Inferior parietal cortex (tissue), 1 donor: Measurements from ENCODE around the gene TOMM40.
"Not testable (repeated sequence)": the region's sequence is repeated elsewhere in the genome, so short reads cannot be mapped to it uniquely, and the experiment has no call there.

Experiments used
- DNase-seq: peaks from one replicate; pipeline ENCODE4 v3.0.0-alpha.2; 2016; ENCODE audit errors: extremely low spot score

The TOMM40 gene

DNA sequence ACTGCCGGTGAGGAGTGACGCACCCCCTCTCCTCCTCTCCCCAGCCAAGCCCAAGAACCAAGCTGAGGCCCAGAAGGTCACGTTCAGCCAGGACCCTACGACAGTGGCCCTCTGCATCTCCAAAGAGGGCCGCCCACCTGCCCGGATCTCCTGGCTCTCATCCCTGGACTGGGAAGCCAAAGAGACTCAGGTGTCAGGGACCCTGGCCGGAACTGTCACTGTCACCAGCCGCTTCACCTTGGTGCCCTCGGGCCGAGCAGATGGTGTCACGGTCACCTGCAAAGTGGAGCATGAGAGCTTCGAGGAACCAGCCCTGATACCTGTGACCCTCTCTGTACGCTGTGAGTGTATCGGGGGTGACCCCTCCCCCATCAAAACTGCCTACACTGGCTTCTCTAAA is 19.2 kb upstream of the TOMM40 start:
- DNase-seq: no peak

DNA sequence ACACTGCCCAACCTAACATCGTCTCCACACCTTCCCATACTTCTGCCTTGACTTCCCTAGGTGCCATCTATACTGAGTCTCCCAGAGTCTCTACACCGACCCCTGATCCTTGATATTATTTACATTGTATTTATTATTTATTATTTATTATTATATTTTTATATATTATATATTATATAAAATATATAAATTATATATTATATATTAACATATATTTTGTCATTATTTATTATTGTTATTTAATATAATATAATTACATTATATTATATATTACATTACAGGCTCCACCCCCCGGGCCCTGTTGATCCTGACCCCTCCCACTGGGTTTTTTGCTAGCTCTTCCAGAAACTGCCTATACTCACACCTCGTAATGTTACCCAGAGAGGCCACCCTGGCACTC is 18.4 kb upstream of the TOMM40 start:
- no peak for DNase-seq

DNA sequence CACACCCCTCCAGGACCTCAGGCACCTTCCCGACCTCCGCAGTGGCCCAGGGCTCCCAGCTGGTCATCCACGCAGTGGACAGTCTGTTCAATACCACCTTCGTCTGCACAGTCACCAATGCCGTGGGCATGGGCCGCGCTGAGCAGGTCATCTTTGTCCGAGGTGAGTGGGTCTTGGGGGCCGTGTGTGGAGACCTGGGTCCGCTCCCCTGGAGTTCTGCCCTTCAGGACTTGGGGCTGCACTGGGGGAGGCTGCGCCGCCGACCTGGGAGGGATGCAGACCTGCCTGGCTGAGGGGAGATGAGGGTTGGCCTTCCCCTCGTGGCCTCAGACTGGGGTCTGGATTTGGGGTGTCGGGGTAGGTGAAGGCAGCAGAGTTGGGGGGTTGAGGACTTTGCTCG is 16.7 kb upstream of the TOMM40 start:
- DNase-seq: no peak

DNA sequence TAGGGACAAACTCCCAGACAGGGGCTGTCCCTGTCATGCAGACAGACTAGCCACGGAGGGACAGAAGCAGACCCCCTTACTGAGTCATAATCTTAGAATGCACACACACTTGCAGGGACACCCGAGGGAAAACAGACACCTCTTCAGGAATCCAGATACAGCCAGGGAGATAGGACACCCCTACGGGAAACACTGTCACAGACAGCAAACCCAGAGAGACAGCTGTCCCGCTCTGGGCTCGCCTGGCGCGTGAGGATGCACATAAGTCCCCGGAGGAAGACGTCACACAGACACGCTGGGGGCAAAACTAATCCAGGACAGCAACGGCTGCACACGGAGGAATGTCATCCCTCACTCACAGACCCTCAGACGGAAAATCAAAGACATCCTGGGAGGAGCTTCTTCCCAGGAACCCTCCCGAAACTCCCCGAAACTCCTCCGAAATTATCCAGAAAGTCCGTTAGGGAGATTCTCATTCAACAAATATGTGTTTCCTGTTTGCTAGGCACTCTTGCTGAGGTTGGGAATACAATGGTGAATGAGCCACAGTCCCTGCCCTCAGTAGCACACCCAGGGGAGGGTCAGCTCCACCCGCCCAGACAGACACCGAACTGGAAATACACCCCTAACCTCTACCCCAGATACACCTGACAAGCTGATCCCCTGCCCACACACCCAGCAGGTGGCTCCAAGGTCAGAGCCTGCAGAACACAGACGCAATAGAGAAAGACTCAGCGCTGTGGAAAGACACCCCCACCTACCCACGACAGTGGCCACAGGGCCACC is 15.2 kb upstream of the TOMM40 start:
- DNase-seq: no peak

DNA sequence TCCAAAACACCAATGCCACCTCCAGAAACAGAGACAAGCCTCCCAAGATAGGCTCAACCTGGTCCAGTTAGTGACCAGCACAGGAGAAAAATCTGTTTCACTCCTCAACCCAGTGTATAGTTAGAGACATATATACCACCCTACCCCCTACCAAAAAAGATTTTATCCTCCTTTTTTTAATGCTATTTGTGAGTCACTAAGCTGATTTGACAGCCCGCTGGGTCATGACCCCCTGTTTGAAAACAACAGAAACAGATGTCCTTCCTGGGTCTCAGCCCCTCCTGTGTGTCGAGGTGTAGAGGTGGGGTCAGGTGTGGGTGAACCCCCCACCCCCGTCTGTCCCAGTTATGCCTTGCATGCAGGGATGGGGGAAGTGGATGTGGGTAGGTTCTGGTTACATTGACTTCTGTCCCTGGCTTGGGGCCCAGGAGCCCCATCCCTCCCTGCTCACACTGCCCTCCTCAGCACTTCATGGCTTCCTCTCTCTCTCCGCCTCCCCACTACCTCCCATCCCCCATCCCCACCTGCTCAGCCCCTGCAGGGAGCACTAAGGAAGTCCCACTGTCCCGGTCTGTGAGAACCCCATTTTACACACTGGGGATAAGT is 14.0 kb upstream of the TOMM40 start:
- no peak for DNase-seq

DNA sequence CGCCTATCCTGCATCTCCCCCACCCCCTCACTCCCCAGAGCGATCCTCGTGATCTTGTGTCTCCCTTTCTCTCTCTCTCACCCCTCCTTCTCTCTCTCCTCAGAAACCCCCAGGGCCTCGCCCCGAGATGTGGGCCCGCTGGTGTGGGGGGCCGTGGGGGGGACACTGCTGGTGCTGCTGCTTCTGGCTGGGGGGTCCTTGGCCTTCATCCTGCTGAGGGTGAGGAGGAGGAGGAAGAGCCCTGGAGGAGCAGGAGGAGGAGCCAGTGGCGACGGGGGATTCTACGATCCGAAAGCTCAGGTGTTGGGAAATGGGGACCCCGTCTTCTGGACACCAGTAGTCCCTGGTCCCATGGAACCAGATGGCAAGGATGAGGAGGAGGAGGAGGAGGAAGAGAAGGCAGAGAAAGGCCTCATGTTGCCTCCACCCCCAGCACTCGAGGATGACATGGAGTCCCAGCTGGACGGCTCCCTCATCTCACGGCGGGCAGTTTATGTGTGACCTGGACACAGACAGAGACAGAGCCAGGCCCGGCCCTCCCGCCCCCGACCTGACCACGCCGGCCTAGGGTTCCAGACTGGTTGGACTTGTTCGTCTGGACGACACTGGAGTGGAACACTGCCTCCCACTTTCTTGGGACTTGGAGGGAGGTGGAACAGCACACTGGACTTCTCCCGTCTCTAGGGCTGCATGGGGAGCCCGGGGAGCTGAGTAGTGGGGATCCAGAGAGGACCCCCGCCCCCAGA is 12.8 kb upstream of the TOMM40 start:
- no peak for DNase-seq

DNA sequence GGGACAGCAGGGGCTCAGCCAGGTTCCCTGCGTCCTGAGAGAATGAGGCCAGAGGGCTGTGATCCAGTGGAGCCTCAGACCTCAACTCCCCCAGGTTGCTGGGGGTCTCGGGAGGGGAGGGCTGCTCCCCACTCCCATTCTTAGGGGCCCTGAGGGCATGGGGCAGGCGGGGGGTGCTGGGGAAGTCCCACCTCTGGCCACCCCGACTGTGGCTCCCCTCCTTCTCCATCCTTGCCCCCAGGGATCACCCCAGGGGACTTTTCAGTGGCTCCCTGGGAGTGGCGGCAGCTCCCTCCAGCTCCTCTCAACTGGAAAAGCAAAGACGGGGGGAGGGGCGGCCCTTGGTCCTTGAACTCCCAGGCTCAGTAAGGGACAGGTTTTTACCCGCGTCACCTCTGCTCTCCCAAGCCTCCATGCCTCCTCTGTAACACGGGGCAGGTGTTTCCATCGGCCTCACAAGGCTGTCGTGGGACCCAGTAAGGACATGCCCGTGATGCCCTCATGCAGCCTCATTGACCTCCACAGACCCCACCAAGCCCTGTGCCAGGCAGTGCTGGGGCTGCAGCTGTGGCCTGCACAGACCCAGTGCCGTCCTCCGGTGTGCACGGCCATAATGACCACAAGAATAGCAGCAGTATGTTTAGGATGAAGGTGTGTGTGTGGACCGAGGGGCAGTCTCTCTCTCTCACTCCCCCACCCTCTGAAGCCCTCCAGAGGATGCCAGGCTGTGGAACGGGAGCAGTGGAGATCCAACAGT is 11.6 kb upstream of the TOMM40 start:
- no peak for DNase-seq

DNA sequence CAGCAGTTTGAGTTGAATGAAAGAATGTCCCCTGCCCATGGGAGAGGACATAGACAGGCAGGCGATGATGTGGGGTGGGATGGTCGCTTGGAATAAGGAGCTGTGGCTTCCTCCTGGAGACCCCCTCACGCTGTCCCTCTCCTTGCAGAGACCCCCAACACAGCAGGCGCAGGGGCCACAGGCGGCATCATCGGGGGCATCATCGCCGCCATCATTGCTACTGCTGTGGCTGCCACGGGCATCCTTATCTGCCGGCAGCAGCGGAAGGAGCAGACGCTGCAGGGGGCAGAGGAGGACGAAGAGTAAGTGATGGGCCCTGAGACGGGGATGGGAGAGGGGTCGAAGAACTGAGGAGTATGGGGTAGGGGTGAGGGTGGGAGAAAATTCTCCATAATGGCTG is 9.0 kb upstream of the TOMM40 start:
- DNase-seq: no peak

DNA sequence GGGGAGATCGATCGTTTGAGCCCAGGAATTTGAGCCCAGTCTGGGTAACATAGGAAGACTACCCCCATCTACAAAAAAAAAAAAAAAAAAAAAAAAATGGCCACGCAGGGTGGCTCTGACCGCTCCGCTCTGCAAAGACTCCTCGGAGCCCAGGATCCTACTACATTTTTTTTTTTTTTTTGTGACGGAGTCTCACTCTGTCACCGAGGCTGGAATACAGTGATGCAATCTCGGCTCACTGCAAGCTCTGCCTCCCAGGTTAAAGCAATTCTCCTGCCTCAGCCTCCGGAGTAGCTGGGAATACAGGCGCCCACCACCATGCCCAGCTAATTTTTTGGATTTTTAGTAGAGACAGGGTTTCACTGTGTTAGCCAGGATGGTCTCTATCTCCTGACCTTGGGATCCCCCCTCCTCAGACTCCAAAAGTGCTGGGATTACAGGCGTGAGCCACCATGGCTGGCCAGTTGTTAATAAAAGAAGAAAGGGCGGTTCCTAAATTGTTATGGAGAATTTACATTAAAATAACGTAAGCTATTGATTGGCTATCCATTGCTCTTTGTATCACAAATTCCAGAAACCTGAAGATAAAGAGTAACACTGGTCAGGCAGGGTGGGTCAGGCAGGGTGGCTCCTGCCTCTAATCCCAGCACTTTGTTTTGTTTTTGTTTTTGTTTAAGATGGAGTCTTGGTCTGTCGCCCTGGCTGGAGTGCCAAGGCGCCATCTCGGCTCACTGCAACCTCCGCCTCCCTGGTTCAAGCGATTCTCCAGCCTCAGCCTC is 8.2 kb upstream of the TOMM40 start:
- not testable (repeated sequence) for DNase-seq

DNA sequence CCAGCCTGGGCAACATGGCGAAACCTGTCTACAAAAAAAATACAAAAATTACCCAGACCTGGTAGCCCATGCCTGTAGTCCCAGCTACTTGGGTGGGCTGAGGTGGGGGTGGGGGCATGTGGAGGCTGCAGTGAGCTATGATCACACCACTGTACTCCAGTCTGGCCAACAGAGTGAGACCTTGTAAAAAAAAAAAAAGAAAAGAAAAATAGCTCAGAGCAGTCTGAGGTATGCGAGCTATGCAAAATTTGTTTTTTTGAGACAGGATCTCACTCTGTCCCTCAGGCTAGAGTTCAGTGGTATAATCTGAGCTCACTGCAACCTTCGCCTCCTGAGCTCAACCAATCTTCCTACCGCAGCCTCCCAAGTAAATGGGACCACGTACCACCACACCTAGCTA is 7.1 kb upstream of the TOMM40 start:
- no peak for DNase-seq

DNA sequence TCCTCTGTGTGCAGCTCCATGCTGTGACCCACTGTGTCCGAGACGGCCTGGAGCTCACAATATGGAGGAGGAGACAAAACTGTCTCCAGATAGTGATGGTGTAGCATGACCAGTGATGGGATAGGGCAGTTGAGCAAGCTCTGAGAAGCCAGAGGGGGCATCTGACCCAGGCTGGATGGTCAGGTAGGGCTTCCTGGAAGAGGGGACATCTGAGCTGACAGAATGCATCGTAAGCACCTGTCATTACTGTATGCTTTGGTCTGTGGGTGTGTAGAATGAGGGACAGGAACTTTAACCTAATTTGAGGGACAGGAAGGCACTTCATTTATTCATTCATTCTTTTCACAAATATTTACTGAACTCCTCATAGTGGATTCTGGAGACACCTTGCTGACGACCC is 6.5 kb upstream of the TOMM40 start:
- no peak for DNase-seq

DNA sequence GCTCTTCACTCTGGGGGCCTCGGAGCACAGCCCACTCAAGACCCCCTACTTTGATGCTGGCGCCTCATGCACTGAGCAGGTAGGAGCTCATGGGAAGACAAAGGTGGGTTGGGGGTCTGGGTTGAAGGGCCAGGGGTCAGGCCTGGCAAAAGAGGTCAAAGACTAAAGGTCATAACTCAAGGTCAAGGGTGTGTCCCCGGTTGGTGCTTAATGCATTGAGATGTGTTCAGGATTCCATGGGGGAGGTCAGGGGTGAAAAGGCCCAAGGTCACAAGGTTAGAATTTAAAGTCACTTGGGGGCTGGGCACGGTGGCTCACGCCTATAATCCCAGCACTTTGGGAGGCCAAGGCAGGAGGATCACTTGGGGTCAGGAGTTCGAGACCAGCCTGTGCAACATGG is 4.9 kb upstream of the TOMM40 start:
- DNase-seq: no peak

DNA sequence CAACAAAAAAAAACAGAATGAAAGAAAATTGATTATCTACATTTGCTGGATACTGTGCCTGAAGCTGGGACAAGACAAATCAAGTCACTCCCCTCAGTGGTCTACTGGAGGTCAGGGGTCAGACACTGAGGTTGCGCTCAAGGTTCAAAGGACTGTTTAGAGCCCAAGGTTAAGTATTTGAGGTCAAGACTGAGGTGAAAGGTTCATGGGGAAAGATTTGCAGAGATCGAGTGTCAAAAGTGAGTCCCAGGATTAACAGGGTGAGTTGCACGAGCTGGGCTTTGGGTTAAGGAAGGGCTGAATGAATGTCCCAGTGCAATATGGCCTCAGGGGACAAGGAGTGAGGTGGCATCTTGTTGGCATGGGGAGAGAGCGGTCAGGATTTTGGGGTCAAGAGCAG is 3.4 kb upstream of the TOMM40 start:
- no peak for DNase-seq

DNA sequence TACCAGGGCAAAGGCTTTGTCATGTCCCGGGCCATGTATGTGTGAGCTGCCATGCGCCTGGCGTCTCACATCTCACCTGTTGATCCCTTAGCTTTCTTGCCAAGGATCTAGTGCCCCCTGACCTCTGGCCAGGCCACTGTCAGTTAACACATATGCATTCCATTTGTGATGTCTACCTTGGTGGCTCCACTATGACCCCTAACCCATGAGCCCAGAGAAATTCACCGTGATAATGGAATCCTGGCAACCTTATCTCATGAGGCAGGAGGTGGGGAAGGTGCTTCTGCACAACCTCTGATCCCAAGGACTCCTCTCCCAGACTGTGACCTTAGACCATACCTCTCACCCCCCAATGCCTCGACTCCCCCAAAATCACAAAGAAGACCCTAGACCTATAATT is 2.7 kb upstream of the TOMM40 start:
- DNase-seq: not testable (repeated sequence)

DNA sequence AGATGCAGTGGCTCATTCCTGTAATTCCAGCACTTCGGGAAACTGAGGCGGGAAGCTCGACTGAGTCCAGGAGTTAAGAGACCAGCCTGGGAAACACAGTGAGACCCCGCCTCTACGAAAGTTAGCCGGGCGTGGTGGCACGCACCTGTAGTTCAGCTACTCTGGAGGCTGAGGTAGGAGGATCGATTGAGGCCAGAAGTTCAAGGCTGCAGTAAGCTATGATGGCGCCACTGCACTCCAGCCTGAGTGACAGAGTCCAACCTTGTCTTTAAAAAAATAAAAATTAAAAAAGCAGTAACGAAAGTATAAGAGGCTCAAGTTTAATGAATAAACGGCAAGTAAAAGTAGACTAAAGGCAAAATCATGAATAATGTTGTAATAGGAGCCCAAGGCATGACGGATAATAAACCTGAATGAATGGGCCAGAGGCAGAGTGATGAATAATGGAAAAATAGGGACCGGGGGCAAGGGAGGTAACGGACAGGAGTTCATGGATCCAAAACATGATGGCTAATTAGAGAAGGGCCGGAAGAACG is 1.2 kb upstream of the TOMM40 start:
- no peak for DNase-seq

DNA sequence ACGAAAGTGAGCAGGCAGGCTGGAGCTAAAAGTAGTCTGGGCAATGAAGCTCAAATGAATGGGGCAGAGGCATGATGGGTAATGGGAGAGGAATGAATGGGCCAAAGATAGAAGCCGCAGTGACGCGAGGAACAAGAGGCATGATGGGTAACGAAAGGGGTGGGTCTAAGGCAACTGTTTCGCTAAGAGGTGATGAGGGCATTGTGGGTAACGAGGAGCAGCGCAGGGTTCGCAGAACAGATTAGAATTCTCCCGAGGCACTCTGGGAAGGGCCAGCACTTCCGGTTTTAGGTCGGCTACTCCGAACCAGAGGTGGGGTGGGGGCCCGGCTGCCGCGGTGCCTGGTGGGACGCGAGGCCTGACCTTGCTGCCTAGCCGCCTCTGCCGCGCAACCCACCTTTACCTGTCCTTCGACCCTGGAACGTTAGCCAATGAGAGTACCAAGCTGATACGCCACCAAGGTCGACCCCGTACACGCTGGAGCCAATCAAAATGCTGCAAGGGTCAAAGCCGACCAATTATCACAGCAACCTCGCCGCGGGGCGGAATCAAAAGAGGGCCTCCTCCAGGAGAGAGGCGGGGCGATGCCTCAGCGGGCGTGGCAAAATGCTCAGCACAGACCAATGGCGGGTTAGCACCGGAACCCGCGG is 563 bp upstream of the TOMM40 start:
- peak; percentile 100 for DNase-seq

DNA sequence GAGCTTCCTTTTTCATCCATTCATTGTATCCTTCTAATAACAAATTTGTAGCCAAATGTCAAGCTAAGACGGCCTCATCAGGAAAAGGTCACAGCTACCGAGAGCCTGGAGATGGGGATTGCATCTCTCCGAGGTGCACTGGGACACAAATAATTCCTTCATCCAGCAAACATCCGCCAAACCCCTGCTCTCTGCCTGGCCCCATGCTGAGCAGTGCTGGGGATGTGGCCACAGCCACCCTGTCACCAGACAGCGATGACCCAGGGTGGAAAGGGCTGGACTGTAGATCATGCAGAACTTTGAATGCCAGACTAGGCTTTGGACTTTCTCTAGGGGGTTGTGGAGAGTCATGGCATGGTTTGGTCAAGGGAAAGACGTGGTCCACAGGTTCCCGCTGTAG is 1.9 kb downstream of the TOMM40 start:
- no peak for DNase-seq

DNA sequence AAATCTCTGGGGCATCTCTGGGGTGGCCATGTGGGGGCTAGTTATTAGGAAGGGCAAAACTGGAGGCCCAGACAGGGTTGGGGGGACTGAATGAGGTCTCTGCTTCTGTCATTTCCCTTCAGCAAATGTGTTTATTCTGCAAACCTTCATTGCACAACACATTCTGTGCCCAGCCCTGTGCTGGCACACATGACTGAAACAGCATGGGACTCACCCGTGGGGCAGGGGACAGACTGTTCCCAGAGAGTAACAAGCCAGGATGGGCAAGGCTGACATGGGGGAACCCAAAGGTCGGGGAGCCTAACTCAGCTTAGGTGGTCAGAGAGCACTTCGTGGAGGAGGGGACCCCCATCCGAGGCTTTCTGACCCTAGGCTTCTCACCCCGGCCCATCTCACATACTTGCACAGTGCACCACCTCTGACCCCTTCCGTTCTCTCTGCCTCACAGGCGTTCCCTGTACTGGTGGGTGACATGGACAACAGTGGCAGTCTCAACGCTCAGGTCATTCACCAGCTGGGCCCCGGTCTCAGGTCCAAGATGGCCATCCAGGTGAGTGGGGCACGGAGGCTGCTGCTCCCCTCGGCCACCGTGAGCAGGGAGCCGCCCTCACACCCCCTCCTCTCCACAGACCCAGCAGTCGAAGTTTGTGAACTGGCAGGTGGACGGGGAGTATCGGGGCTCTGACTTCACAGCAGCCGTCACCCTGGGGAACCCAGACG is 2.4 kb downstream of the TOMM40 start:
- no peak for DNase-seq

DNA sequence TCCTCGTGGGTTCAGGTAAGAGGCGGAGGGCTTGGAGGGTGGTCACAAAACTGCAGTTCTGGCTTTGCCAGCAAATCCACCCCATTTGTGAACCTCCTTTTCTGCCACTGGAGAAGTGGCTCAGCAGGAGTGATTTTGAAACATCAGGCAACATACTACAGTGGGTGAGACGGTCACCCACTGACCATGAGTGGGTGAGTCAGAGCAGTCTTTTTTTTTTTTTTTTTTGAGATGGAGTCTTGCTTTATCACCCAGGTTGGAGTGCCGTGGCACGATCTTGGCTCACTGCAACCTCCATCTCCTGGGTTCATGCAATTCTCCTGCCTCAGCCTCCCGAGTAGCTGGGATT is 3.0 kb downstream of the TOMM40 start:
- DNase-seq: no peak

DNA sequence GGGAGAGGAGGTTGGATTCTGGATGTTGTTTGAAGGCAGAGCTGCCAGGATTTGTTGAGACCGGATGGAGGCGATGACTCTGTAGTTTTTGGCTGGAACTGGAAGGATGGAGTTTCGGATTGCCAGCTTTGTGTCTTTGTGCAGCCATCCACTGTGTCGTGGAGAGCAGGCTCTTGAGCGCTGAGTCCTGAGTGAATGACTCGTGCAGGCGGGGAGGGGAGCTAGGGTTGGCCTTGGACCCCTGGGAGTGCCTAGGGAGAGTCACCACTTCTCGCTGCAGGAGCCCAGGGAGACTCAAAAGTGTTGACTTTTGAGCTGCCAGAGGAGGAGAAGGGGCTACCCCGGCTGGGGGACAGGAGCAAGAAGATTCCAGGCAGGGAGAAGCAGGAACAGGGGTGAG is 3.9 kb downstream of the TOMM40 start:
- no peak for DNase-seq
